CD4-positive, alpha-beta T cell (primary cell): ENCODE measurements around the gene ASTN2. TPM values are rescaled to one million over a fixed set of nuclear protein-coding genes. Genes with fewer than 3 reads are reported as not detected.

Experiments
- ATAC-seq: fragments of 200-7000 bp; cut with Tn5 transposase; one replicate; pipeline ENCODE4 v1.10.0; 2022; ENCODE audit warnings: mild to moderate bottlenecking; ENCODE audit not compliant: poor library complexity
- CTCF ChIA-PET: fragments of 350-600 bp; sonication (Branson Sonifier 250); formaldehyde crosslinking; loops from one replicate; lab custom pipeline; 2021; ENCODE audit warnings: antibody characterized with exemption, inconsistent platforms; lab: Charles Lee
- POLR2A ChIA-PET: fragments of 350-600 bp; sonication (Branson Sonifier 250); formaldehyde crosslinking; loops from one replicate; lab custom pipeline; 2021; ENCODE audit warnings: antibody characterized with exemption, inconsistent platforms; lab: Charles Lee
- DNase-seq, 14 experiments: peaks; one replicate each; pipeline ENCODE4 v3.0.0-alpha.2; 2013 to 2020; ENCODE audit warnings: mixed read lengths in 2 of 14
- H3K27ac ChIP-seq, 2 donors: one replicate each; pipeline versions ENCODE4 v1.5.1 to v1.7.0; 2013; ENCODE audit warnings: low read length in 2 of 2, low read depth in 1 of 2, mild to moderate bottlenecking in 1 of 2
- H3K27me3 ChIP-seq, 2 experiments: 1 replicate in 1 of 2; 2 replicates in 1 of 2; pipeline versions ENCODE4 v1.6.1 to v1.7.0; 2013; ENCODE audit warnings: low read length in 2 of 2, control low read depth in 1 of 2, mild to moderate bottlenecking in 1 of 2, moderate library complexity in 1 of 2; ENCODE audit not compliant: insufficient read depth in 2 of 2, control insufficient read depth in 1 of 2
- H3K36me3 ChIP-seq: one replicate; pipeline ENCODE4 v1.6.1; 2013; ENCODE audit warnings: low read length, control low read depth; ENCODE audit not compliant: insufficient read depth
- H3K4me1 ChIP-seq: one replicate; pipeline ENCODE4 v1.6.1; 2013; ENCODE audit warnings: low read length, control low read depth; ENCODE audit not compliant: insufficient read depth
- H3K4me3 ChIP-seq: one replicate; pipeline ENCODE4 v1.5.1; 2013; ENCODE audit warnings: mild to moderate bottlenecking, low read length, moderate library complexity
- H3K9me3 ChIP-seq, 2 experiments: 1 replicate in 1 of 2; 2 replicates in 1 of 2; pipeline versions ENCODE4 v1.6.1 to v1.7.0; 2013; ENCODE audit warnings: low read length in 2 of 2, mild to moderate bottlenecking in 2 of 2, control low read depth in 1 of 2, moderate library complexity in 1 of 2; ENCODE audit not compliant: control insufficient read depth in 1 of 2, insufficient read depth in 1 of 2
- H3K27ac Mint-ChIP-seq: one replicate; pipeline ENCODE4 v1.8.0; 2020; ENCODE audit warnings: mixed read lengths
- H3K27me3 Mint-ChIP-seq: one replicate; pipeline ENCODE4 v1.8.0; 2021; ENCODE audit warnings: mixed read lengths
- H3K36me3 Mint-ChIP-seq: one replicate; pipeline ENCODE4 v1.8.0; 2021; ENCODE audit warnings: low read depth, mixed read lengths
- H3K4me1 Mint-ChIP-seq: one replicate; pipeline ENCODE4 v1.8.0; 2021; ENCODE audit warnings: low read depth, mixed read lengths
- H3K4me3 Mint-ChIP-seq: one replicate; pipeline ENCODE4 v1.8.0; 2020; ENCODE audit warnings: mild to moderate bottlenecking, mixed read lengths
- H3K9me3 Mint-ChIP-seq: one replicate; pipeline ENCODE4 v1.8.0; 2020; ENCODE audit warnings: mixed read lengths
- intact Hi-C, 2 experiments: fragments of 100-400 bp; cut with DNase I in 1 of 2; cut with micrococcal nuclease in 1 of 2; formaldehyde crosslinking; loops; one replicate each; pipeline versions ENCODE4 v1.15.1 to v1.9.0; 2023 to 2025; cut with DNase I, micrococcal nuclease
- polyA plus RNA-seq, 2 donors: library from polyadenylated mRNA; unstranded; fragments of 120-200 nt; gene quantifications; one replicate each; pipeline ENCODE4 v1.2.1, GENCODE V29; 2013
- total RNA-seq, 174 experiments: library from RNA in 2 of 174; stranded (reverse) in 2 of 174; gene quantifications; one replicate each; pipeline ENCODE4 v1.2.3 and lab custom pipeline; 2021 to 2026
- TF ChIP-seq, protein P1 (sequence below): fragments of 200-600 bp; IDR thresholded peaks from one replicate; pipeline ENCODE4 v1.8.0; 2022; ENCODE audit warnings: antibody characterized with exemption, mild to moderate bottlenecking

Gene ASTN2, protein sequence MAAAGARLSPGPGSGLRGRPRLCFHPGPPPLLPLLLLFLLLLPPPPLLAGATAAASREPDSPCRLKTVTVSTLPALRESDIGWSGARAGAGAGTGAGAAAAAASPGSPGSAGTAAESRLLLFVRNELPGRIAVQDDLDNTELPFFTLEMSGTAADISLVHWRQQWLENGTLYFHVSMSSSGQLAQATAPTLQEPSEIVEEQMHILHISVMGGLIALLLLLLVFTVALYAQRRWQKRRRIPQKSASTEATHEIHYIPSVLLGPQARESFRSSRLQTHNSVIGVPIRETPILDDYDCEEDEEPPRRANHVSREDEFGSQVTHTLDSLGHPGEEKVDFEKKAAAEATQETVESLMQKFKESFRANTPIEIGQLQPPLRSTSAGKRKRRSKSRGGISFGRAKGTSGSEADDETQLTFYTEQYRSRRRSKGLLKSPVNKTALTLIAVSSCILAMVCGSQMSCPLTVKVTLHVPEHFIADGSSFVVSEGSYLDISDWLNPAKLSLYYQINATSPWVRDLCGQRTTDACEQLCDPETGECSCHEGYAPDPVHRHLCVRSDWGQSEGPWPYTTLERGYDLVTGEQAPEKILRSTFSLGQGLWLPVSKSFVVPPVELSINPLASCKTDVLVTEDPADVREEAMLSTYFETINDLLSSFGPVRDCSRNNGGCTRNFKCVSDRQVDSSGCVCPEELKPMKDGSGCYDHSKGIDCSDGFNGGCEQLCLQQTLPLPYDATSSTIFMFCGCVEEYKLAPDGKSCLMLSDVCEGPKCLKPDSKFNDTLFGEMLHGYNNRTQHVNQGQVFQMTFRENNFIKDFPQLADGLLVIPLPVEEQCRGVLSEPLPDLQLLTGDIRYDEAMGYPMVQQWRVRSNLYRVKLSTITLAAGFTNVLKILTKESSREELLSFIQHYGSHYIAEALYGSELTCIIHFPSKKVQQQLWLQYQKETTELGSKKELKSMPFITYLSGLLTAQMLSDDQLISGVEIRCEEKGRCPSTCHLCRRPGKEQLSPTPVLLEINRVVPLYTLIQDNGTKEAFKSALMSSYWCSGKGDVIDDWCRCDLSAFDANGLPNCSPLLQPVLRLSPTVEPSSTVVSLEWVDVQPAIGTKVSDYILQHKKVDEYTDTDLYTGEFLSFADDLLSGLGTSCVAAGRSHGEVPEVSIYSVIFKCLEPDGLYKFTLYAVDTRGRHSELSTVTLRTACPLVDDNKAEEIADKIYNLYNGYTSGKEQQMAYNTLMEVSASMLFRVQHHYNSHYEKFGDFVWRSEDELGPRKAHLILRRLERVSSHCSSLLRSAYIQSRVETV (N-terminal part only)
- 1 to 10 TPM; 2.3 to 2.4 TPM for total RNA-seq
- 2.0 TPM for polyA plus RNA-seq (2013, experiment 1 of 2)
- polyA plus RNA-seq (2013, experiment 2 of 2): 2.5 TPM
- 0.27 to 11.9 (median 3.5) reads per million in 172 experiments for total RNA-seq (lab: John Stamatoyannopoulos, UW)

DNA sequence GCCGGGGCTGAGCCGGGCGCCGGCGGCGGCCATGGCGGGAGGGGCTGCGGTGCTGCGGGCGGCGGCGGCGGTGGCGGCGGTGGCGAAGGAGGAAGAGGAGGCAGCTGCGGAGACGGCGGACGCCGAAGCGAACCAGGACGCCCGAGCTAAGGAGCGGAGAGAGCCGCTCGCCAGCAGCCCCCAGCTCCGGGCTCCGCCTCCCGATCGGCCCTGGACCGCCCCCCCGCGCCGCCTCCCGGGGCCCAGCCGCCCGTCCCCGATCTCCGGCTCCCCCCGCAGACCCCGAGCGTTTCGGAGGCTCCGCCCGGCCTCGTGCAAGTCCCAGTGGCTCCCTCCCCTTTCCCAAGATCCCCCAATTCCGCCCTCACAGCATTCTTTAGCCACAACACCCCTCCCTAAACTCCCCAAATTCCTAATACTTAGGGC is at the start of gene ASTN2:
TSS of gene ASTN2 (minus strand) at position 152 of the 426 bp plus-strand sequence. CDS start at position 33, 119 bp downstream.
- Mint-ChIP-seq H3K27ac (no peak within 1 kb of the TSS), H3K27me3 (peaks cover 36% of the 10 kb centered on the region), H3K9me3 (peaks cover 3% of the 10 kb centered on the region), H3K4me1 (no peaks in the 10 kb centered on the region), H3K4me3 (no peak within 1 kb of the TSS), H3K36me3 (no peaks in the 10 kb centered on the region)
- TF ChIP-seq, protein P1, sequence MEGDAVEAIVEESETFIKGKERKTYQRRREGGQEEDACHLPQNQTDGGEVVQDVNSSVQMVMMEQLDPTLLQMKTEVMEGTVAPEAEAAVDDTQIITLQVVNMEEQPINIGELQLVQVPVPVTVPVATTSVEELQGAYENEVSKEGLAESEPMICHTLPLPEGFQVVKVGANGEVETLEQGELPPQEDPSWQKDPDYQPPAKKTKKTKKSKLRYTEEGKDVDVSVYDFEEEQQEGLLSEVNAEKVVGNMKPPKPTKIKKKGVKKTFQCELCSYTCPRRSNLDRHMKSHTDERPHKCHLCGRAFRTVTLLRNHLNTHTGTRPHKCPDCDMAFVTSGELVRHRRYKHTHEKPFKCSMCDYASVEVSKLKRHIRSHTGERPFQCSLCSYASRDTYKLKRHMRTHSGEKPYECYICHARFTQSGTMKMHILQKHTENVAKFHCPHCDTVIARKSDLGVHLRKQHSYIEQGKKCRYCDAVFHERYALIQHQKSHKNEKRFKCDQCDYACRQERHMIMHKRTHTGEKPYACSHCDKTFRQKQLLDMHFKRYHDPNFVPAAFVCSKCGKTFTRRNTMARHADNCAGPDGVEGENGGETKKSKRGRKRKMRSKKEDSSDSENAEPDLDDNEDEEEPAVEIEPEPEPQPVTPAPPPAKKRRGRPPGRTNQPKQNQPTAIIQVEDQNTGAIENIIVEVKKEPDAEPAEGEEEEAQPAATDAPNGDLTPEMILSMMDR: no peak
- Histone ChIP-seq H3K4me3 (no peak within 1 kb of the TSS), H3K27me3 (peaks cover 36 to 47% of the 10 kb centered on the region in 2 experiments), H3K9me3 (peaks cover 0 to 34% of the 10 kb centered on the region in 2 experiments), H3K4me1 (no peaks in the 10 kb centered on the region), H3K27ac (no peak within 1 kb of the TSS), H3K36me3 (no peaks in the 10 kb centered on the region)
- ChIA-PET POLR2A (no interaction called here), CTCF (no interaction called here)
- no peak for ATAC-seq
- no peak for DNase-seq
- intact Hi-C loops: no loop called here

DNA sequence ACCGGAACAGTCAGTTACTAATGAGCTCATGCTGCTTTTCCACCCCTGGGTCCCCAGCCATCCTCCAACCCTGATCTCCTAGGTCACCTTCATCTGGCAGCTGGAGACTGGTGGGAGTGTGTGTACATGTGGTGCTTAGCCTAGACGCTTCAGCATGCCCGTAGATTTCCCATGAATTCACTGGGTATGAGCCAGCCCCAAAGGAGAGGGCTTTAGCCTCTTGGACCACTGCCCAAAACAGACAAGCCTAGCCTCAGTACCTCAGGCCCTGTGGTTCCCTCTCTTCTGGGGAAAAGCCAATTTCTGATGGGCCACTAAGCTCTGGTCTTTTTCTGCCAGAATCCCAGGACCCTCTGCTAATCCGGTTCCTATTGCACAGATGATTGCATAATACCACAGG is 48.0 kb upstream of the ASTN2 start:
- H3K27ac Mint-ChIP-seq: no peak overlapping the region
- Histone ChIP-seq H3K4me1 (no peaks in the 10 kb centered on the region), H3K36me3 (no peaks in the 10 kb centered on the region), H3K27me3 (no peaks in the 10 kb centered on the region), H3K27ac (no peak overlapping the region), H3K4me3 (no peak overlapping the region), H3K9me3 (peaks cover 0 to 3% of the 10 kb centered on the region in 2 experiments)
- H3K27me3 Mint-ChIP-seq: no peaks in the 10 kb centered on the region
- intact Hi-C loops: no loop called here
- no peaks in the 10 kb centered on the region for H3K9me3 Mint-ChIP-seq
- H3K4me3 Mint-ChIP-seq: no peak overlapping the region
- no peaks in the 10 kb centered on the region for H3K36me3 Mint-ChIP-seq
- no peak for DNase-seq
- TF ChIP-seq, protein P1: no peak
- ChIA-PET POLR2A (no interaction called here), CTCF (no interaction called here)
- H3K4me1 Mint-ChIP-seq: no peaks in the 10 kb centered on the region
- ATAC-seq: no peak

DNA sequence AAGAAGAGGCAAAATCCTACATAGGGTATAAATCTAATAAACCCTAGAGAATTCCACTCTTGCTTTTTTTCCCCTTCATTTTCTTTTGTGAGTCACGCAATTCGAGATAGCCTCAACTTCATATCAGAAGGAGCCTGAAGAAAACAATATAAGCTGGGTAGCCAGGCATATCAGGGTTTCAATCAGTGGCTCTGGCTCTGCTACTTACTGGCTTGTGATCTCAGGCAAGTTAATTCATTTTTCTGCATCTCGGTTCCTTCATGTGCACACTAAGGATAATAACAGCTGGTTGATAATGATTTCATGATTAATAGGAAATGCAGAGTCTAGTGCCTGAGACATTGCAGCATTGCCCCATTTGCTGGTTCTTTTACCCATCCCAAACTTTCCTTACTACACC is 46.5 kb upstream of the ASTN2 start:
- H3K36me3 ChIP-seq: no peaks in the 10 kb centered on the region
- H3K27me3 ChIP-seq: no peaks in the 10 kb centered on the region
- H3K9me3 ChIP-seq: peaks cover 0 to 3% of the 10 kb centered on the region in 2 experiments
- Mint-ChIP-seq H3K4me3 (no peak overlapping the region), H3K9me3 (no peaks in the 10 kb centered on the region), H3K27ac (no peak overlapping the region), H3K27me3 (no peaks in the 10 kb centered on the region), H3K36me3 (no peaks in the 10 kb centered on the region), H3K4me1 (no peaks in the 10 kb centered on the region)
- intact Hi-C loops: no loop called here
- DNase-seq (no peak), ATAC-seq (no peak)
- CTCF ChIA-PET: no interaction called here
- H3K4me1 ChIP-seq: no peaks in the 10 kb centered on the region
- POLR2A ChIA-PET: no interaction called here
- TF ChIP-seq, protein P1: no peak
- no peak overlapping the region for H3K27ac ChIP-seq
- no peak overlapping the region for H3K4me3 ChIP-seq
